GM18861 (cell line): ENCODE measurements around the gene MS4A6A.
A peak's percentile ranks its signal among the peaks of the same experiment; 100 is the strongest.
"Not testable (repeated sequence)": the region's sequence is repeated elsewhere in the genome, so short reads cannot be mapped to it uniquely, and the experiment has no call there.

Experiments
- ATAC-seq: cut with Tn5 transposase; IDR thresholded peaks from one replicate; pipeline ENCODE4 v1.9.1; 2021; ENCODE audit not compliant: unreplicated experiment

The MS4A6A gene

GRCh38 chr11:60130496-60130895 is 52.4 kb downstream of the MS4A6A start:
- peak; percentile 43 for ATAC-seq

GRCh38 chr11:60129853-60130252 is 53.0 kb downstream of the MS4A6A start:
- no peak for ATAC-seq

DNA sequence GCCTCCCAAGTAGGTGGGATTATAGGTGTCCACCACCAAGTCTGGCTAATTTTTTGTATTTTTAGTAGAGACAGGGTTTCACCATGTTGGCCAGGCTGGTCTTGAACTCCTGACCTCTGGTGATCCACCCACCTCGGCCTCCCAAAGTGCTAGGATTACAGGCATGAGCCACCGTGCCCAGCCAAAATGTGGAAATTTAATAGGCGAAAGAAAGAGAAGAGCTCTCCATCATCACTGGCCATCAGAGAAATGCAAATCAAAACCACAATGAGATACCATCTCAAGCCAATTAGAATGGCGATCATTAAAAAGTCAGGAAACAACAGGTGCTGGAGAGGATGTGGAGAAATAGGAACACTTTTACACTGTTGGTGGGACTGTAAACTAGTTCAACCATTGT is 54.0 kb downstream of the MS4A6A start:
- ATAC-seq: not testable (repeated sequence)

DNA sequence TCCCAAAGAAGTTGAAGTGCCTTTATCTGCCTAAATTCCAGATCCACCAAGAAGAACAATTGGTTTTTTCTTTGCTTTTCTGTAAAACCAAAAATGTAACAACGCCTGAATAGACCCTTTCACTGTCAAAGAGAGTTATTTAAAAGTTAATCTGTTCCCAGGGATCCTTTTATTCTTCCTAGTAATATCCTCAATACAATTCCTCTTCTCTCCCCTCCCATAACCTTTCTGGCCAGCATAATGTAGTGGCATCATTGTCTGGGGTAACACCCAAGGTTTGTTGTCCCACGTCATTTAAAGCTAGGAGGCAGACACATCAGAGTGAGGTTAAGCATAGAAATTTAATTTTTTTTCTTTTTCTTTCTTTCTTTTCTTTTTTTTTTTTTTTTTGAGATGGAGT is 54.5 kb downstream of the MS4A6A start:
- ATAC-seq: no peak

GRCh38 chr11:60127311-60127811 is 55.5 kb downstream of the MS4A6A start:
- ATAC-seq: no peak

GRCh38 chr11:60125956-60126585 is 56.8 kb downstream of the MS4A6A start:
- ATAC-seq: no peak

DNA sequence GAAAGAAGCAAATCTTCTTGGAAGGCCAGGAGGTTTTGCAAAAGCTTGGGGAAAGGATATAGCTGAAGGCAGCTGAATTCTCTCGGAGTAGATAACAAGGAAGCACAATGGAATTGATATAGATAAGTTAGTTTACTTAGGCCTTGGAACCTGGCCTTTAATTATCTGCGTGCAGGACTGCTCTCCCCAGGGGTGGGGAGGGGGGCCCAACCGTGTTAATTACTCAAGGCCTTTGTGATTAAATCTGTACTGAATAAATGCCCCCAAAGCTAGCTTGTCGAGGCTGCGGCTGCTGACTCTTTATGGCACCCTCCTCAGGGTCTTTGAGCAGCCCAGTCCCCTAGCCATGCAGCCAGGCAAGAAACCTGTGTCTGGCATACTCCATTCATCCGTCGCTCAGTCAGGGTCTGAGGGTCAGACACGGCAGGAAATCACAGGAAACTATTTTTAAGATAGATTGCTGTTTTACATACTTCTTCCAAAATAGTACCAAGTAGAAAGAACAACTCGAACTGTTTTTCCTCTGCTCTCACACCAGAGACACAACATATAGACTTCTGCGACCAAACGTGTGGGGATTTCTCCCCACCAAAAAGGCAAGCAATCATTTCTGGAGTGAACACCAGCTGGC is 58.0 kb downstream of the MS4A6A start:
- no peak for ATAC-seq
